Endothelial cell of umbilical vein (primary cell): ENCODE measurements around the gene AUH. TPM values are rescaled to one million over a fixed set of nuclear protein-coding genes. Genes with fewer than 3 reads are reported as not detected.

Source experiments
- BruUV-seq: library from RNA; stranded (reverse); fragments of 400-500 nt; replicated peaks from 2 replicates; lab custom pipeline; 2021; lab: Mats Ljungman, UMichigan
- CTCF ChIA-PET: fragments of 300-600, 350-600 bp; sonication (Branson Sonifier 250); formaldehyde crosslinking; loops from one replicate; lab custom pipeline; 2021; ENCODE audit warnings: antibody characterized with exemption, inconsistent platforms; lab: Charles Lee
- POLR2A ChIA-PET: fragments of 300-600, 350-600 bp; sonication (Branson Sonifier 250); formaldehyde crosslinking; loops from one replicate; lab custom pipeline; 2021; ENCODE audit warnings: antibody characterized with exemption, inconsistent platforms; lab: Charles Lee
- DNase-seq: peaks from one replicate; pipeline ENCODE4 v3.0.0-alpha.2; 2011; ENCODE audit warnings: low read depth, low spot score
- FAIRE-seq: peaks from 2 replicates; lab custom pipeline; 2011; peaks lifted over from hg19 to GRCh38; lab: Jason Lieb, UNC
- H2AFZ ChIP-seq: 2 replicates; pipeline ENCODE4 v1.6.0; 2012; ENCODE audit warnings: low read depth, low read length, control low read depth, inconsistent platforms
- H3K27ac ChIP-seq: 2 replicates; pipeline ENCODE4 v1.5.1; 2011; ENCODE audit warnings: low read depth, mild to moderate bottlenecking, control low read depth, low read length, moderate library complexity; ENCODE audit not compliant: insufficient read depth
- H3K27me3 ChIP-seq, 2 experiments: 2 replicates each; pipeline versions ENCODE4 v1.6.0 to v1.6.1; 2011; ENCODE audit warnings: low read length in 2 of 2, mixed read lengths in 1 of 2; ENCODE audit not compliant: control insufficient read depth in 2 of 2, insufficient read depth in 2 of 2
- H3K36me3 ChIP-seq, 2 experiments: 2 replicates in 1 of 2; 3 replicates in 1 of 2; pipeline ENCODE4 v1.5.1; 2011; ENCODE audit warnings: low read length in 2 of 2, mild to moderate bottlenecking in 1 of 2, moderate library complexity in 1 of 2; ENCODE audit not compliant: control insufficient read depth in 2 of 2, insufficient read depth in 2 of 2; ENCODE audit errors: extremely low read depth in 1 of 2
- H3K4me1 ChIP-seq: 3 replicates; pipeline ENCODE4 v1.5.1; 2011; ENCODE audit warnings: mild to moderate bottlenecking, low read length; ENCODE audit not compliant: control insufficient read depth, insufficient read depth; ENCODE audit errors: extremely low read depth
- H3K4me2 ChIP-seq: 2 replicates; pipeline ENCODE4 v1.6.1; 2011; ENCODE audit warnings: low read length, control low read depth, mixed read lengths; ENCODE audit not compliant: insufficient read depth
- H3K4me3 ChIP-seq, 3 experiments: fragments of 200-600 bp in 1 of 3; sonication (generic), shearing (Covaris generic) in 1 of 3; replicated peaks in 1 of 3; 2 replicates each; pipeline ENCODE4 v1.5.1; 2011 to 2016; ENCODE audit warnings: control low read depth in 3 of 3, low read length in 3 of 3, mild to moderate bottlenecking in 2 of 3, inconsistent platforms in 1 of 3, low read depth in 1 of 3, moderate library complexity in 1 of 3; ENCODE audit not compliant: insufficient read depth in 1 of 3
- H3K79me2 ChIP-seq: 2 replicates; pipeline ENCODE4 v1.6.0; 2012; ENCODE audit warnings: low read length, inconsistent platforms; ENCODE audit not compliant: control insufficient read depth, insufficient read depth
- H3K9ac ChIP-seq: replicated peaks from 2 replicates; pipeline ENCODE3; 2011; ENCODE audit warnings: low read length, control low read depth; ENCODE audit not compliant: insufficient read depth; ENCODE audit errors: extremely low read depth
- H3K9me1 ChIP-seq: replicated peaks from 3 replicates; pipeline ENCODE4 v1.6.0; 2011; ENCODE audit warnings: mild to moderate bottlenecking, low read length; ENCODE audit not compliant: control insufficient read depth, insufficient read depth; ENCODE audit errors: extremely low read depth
- H3K9me3 ChIP-seq: replicated peaks from 2 replicates; pipeline ENCODE4 v1.5.1; 2012; ENCODE audit warnings: low read length, inconsistent platforms; ENCODE audit not compliant: control insufficient read depth, insufficient read depth
- H4K20me1 ChIP-seq: replicated peaks from 2 replicates; pipeline ENCODE3; 2011; ENCODE audit warnings: mild to moderate bottlenecking, low read length; ENCODE audit not compliant: control insufficient read depth, insufficient read depth; ENCODE audit errors: extremely low read depth
- FOS ChIP-seq: IDR thresholded peaks from 2 replicates; pipeline ENCODE4 v1.6.1; 2011; ENCODE audit warnings: mild to moderate bottlenecking, low read length, moderate library complexity, borderline replicate concordance; ENCODE audit not compliant: insufficient read depth
- MYC ChIP-seq: IDR thresholded peaks from one replicate; pipeline ENCODE4 v1.6.1; 2011; ENCODE audit warnings: mild to moderate bottlenecking, low read depth, low read length
- POLR2A ChIP-seq: IDR thresholded peaks from 2 replicates; pipeline ENCODE4 v1.6.1; 2012; ENCODE audit warnings: low read depth, mild to moderate bottlenecking, control low read depth, low read length
- dilution Hi-C: fragments of 300-500 bp; cut with MboI; formaldehyde crosslinking; loops from one replicate; pipeline ENCODE4 v1.15.0; 2019; ENCODE audit warnings: low sequenced_read_pairs; ENCODE audit not compliant: extremely low pct_ligation_motif_present
- intact Hi-C: fragments of 100-400 bp; cut with micrococcal nuclease; formaldehyde crosslinking; loops from one replicate; pipeline ENCODE4 v1.10.0; 2022
- polyA plus RNA-seq, 4 experiments: library from polyadenylated mRNA; depleted of rRNA in 3 of 4; stranded (reverse) in 3 of 4; unstranded in 1 of 4; fragments of >200 nt; gene quantifications; 2 replicates each; pipeline versions ENCODE4 v1.2.1 to v1.2.3, GENCODE V29; 2011 to 2012; ENCODE audit warnings: missing spikeins in 1 of 4
- total RNA-seq: library from RNA; stranded (reverse); gene quantifications from 2 replicates; pipeline ENCODE4 v1.2.3, GENCODE V29; 2021
- TF ChIP-seq, protein P1 (sequence below): IDR thresholded peaks from 2 replicates; pipeline ENCODE4 v1.6.1; 2011; ENCODE audit not compliant: insufficient read depth, insufficient read length
- TF ChIP-seq, protein P2 (sequence below), 2 donors: IDR thresholded peaks; 1 replicate in 1 of 2; 2 replicates in 1 of 2; pipeline ENCODE4 v1.5.1; 2011; ENCODE audit warnings: low read length in 2 of 2, mild to moderate bottlenecking in 2 of 2, moderate library complexity in 2 of 2, control low read depth in 1 of 2, inconsistent platforms in 1 of 2, low read depth in 1 of 2; ENCODE audit not compliant: insufficient read depth in 1 of 2; ENCODE audit errors: extremely low read depth in 1 of 2

AUH gene
- total and polyA plus RNA-seq, 2 donors (not counting 3 experiments of a cell fraction or from before 2014, with no cell fraction given), result 2.3 to 9.2 TPM

DNA sequence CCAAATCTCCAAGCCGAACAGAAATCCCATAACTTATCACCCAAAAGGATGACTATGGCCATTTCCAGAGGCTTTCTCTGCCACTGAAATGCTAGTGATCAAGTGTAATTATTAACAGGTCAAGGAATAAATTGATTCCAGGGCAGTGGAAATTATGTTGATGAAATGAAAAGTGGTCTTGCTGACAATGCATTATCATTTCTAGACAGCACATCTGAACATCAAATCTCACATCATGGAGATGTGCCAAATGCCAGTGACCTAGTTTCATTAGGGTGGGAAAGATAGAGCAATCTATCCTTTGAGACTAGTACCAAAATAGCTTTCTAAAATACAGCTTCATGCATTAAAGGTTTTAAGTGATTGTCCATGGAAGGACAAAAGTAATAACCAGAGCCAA lies 86.1 kb downstream of the AUH start:
- Histone ChIP-seq H2AFZ (no peak overlapping the region), H3K9me3 (no peaks in the 10 kb centered on the region), H3K9me1 (no peaks in the 10 kb centered on the region), H3K4me3 (no peak overlapping the region), H3K27me3 (no peaks in the 10 kb centered on the region), H3K9ac (no peak overlapping the region), H3K36me3 (no peaks in the 10 kb centered on the region), H4K20me1 (no peaks in the 10 kb centered on the region), H3K4me2 (no peak overlapping the region), H3K4me1 (no peaks in the 10 kb centered on the region), H3K79me2 (no peaks in the 10 kb centered on the region), H3K27ac (no peak overlapping the region)
- no TSS peak for BruUV-seq
- dilution Hi-C loops (no loop called here), intact Hi-C loops (no loop called here)
- ChIA-PET CTCF (no interaction called here), POLR2A (interaction anchor here (0.7 kb wide), 1 partner anchor 144 kb away, joined by 4 read pairs; no protein-coding TSS in a partner anchor)
- TF ChIP-seq FOS (no peak), POLR2A (no peak)
- TF ChIP-seq, protein P1, sequence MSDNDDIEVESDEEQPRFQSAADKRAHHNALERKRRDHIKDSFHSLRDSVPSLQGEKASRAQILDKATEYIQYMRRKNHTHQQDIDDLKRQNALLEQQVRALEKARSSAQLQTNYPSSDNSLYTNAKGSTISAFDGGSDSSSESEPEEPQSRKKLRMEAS, result no peak
- FAIRE-seq, result no peak
- no peak for DNase-seq

DNA sequence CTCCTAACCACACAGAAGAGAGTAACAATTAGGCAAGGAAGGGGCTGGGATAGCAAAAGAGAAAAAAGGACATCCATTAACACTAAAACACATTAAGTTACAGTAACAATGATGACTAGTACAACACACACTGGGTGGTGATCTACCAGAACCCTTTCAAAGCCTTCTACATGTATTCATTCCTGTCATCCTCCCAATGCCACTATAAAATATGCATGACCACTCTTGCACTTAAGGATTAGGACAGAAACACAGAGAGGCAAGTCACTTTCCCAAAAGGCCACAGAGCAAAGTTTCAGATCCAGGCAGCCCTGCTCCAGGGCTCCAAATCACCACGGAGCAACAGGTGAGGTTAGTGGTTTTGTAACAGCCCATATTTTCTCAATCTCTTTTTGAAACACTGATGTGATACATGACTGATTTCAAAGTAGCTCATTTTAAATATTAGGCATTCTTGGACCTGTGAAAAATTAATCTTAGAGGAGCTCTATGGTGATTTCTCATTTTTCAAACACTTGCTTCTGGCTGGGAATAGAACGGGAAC lies 86.7 kb downstream of the AUH start:
- Histone ChIP-seq H3K4me2 (no peak overlapping the region), H2AFZ (no peak overlapping the region), H3K9me3 (no peaks in the 10 kb centered on the region), H3K27ac (no peak overlapping the region), H3K9ac (no peak overlapping the region), H3K4me1 (no peaks in the 10 kb centered on the region), H3K36me3 (no peaks in the 10 kb centered on the region), H3K4me3 (no peak overlapping the region), H3K9me1 (no peaks in the 10 kb centered on the region), H4K20me1 (no peaks in the 10 kb centered on the region), H3K79me2 (no peaks in the 10 kb centered on the region), H3K27me3 (no peaks in the 10 kb centered on the region)
- ChIA-PET CTCF (no interaction called here), POLR2A (interaction anchor here (0.6 kb wide), 1 partner anchor 113 kb away, joined by 8 read pairs; no protein-coding TSS in a partner anchor)
- dilution Hi-C loops, result no loop called here
- DNase-seq, result no peak
- FAIRE-seq, result no peak
- intact Hi-C loops, result no loop called here
- BruUV-seq, result no TSS peak
- no peak for TF ChIP-seq MYC
- TF ChIP-seq, protein P1, result no peak
- TF ChIP-seq, protein P2, sequence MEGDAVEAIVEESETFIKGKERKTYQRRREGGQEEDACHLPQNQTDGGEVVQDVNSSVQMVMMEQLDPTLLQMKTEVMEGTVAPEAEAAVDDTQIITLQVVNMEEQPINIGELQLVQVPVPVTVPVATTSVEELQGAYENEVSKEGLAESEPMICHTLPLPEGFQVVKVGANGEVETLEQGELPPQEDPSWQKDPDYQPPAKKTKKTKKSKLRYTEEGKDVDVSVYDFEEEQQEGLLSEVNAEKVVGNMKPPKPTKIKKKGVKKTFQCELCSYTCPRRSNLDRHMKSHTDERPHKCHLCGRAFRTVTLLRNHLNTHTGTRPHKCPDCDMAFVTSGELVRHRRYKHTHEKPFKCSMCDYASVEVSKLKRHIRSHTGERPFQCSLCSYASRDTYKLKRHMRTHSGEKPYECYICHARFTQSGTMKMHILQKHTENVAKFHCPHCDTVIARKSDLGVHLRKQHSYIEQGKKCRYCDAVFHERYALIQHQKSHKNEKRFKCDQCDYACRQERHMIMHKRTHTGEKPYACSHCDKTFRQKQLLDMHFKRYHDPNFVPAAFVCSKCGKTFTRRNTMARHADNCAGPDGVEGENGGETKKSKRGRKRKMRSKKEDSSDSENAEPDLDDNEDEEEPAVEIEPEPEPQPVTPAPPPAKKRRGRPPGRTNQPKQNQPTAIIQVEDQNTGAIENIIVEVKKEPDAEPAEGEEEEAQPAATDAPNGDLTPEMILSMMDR (IDR thresholded peaks at IDR 0.05; ENCODE audit: extremely low read depth in 1 of 2, insufficient read depth in 1 of 2, low read depth in 1 of 2, low read length in 2 of 2), result no peak
